AG04450 (cell line): ENCODE data around the gene CASP2. TPM values are rescaled to one million over a fixed set of nuclear protein-coding genes. Genes with fewer than 3 reads are reported as not detected.

Experiments used
- CTCF ChIA-PET: fragments of 300-600, 350-600 bp; formaldehyde crosslinking; extraction: SDS; loops from one replicate; lab custom pipeline; 2022; ENCODE audit warnings: antibody characterized with exemption, inconsistent platforms; lab: Charles Lee
- POLR2A ChIA-PET: fragments of 350-600 bp; formaldehyde crosslinking; extraction: SDS; loops from one replicate; lab custom pipeline; 2021; ENCODE audit warnings: antibody characterized with exemption, inconsistent platforms; lab: Yijun Ruan, JAX
- DNase-seq: peaks from one replicate; pipeline ENCODE4 v3.0.0-alpha.2; 2011; ENCODE audit warnings: low read depth, low spot score
- H3K27ac ChIP-seq: one replicate; pipeline ENCODE4 v1.5.1; 2012; ENCODE audit warnings: low read depth, low read length, control low read depth
- H3K27me3 ChIP-seq: one replicate; pipeline ENCODE4 v1.6.0; 2012; ENCODE audit warnings: low read length; ENCODE audit not compliant: control insufficient read depth, insufficient read depth
- H3K4me3 ChIP-seq: 2 replicates; pipeline ENCODE4 v1.5.1; 2011; ENCODE audit warnings: mild to moderate bottlenecking, low read depth, low read length, control low read depth
- H3K9me3 ChIP-seq: 2 replicates; pipeline ENCODE4 v1.5.1; 2012; ENCODE audit warnings: low read length; ENCODE audit not compliant: control insufficient read depth, insufficient read depth
- polyA plus RNA-seq: library from polyadenylated mRNA; depleted of rRNA; stranded (reverse); fragments of >200 nt; gene quantifications from 2 replicates; pipeline ENCODE4 v1.2.3, GENCODE V29; 2011
- TF ChIP-seq, protein P1 (sequence below): IDR thresholded peaks from 2 replicates; pipeline ENCODE4 v1.5.1; 2011; ENCODE audit warnings: low read depth, low read length, control low read depth, inconsistent platforms

The CASP2 gene
- polyA plus RNA-seq, 1 experiment, result 21.8 TPM

DNA sequence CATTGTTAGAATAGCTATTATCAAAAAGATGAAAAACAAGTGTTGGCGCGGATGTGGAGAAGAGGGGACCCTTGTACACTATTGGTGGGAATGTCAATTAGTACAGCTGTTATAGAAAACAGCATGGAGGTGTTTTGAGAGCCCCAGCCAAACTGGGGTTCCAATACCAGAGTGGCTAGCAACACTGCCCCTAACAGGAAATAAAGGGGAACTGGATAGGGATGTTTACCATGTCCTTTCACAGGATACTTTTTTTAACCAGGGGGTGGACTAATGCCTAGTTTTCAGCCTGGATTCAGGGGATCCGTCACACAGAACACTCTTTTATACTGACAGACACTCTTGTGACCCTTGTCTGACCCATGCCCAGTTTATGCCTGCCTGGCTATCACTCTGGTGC, 31.8 kb upstream of the CASP2 start:
- ChIA-PET POLR2A (no interaction called here), CTCF (interaction anchor here (1.4 to 5.0 kb wide), 2 partner anchors 16 to 161 kb away, joined by 3 to 45 read pairs; no protein-coding TSS in a partner anchor)
- no peak for DNase-seq
- H3K4me3 ChIP-seq, result no peak overlapping the region
- no peak overlapping the region for H3K27ac ChIP-seq
- TF ChIP-seq, protein P1, sequence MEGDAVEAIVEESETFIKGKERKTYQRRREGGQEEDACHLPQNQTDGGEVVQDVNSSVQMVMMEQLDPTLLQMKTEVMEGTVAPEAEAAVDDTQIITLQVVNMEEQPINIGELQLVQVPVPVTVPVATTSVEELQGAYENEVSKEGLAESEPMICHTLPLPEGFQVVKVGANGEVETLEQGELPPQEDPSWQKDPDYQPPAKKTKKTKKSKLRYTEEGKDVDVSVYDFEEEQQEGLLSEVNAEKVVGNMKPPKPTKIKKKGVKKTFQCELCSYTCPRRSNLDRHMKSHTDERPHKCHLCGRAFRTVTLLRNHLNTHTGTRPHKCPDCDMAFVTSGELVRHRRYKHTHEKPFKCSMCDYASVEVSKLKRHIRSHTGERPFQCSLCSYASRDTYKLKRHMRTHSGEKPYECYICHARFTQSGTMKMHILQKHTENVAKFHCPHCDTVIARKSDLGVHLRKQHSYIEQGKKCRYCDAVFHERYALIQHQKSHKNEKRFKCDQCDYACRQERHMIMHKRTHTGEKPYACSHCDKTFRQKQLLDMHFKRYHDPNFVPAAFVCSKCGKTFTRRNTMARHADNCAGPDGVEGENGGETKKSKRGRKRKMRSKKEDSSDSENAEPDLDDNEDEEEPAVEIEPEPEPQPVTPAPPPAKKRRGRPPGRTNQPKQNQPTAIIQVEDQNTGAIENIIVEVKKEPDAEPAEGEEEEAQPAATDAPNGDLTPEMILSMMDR, result no peak
- no peaks in the 10 kb centered on the region for H3K27me3 ChIP-seq
- H3K9me3 ChIP-seq, result no peaks in the 10 kb centered on the region

- CTCF ChIA-PET, result interaction anchor here (5.0 kb wide), 1 partner anchor 16 kb away, joined by 45 read pairs; no protein-coding TSS in a partner anchor
- DNase-seq, result no peak
- H3K9me3 ChIP-seq, result no peaks in the 10 kb centered on the region
Observed at GRCh38 chr7:143256932-143257331, 31.2 kb upstream of the CASP2 start.

DNA sequence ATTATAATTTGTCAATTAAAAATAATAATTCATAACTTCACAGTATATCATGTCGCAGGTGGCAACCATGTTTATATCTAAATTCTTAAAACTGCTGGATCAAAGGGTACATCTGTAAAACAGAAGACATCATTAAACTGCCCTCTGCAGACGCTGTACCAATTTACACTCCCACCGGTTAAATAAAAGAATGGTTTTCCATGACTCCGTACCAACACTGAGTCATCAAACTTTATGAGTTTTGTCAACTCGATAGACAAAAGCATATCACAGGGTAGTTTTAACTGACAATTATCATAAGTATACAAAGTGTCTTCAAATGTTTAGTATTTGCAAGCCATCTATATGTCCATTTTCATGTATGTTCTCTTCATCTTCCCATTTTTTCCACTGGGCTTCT, 30.6 kb upstream of the CASP2 start:
- POLR2A ChIA-PET, result no interaction called here
- TF ChIP-seq, protein P1, result no peak
- no peaks in the 10 kb centered on the region for H3K27me3 ChIP-seq
- no peak overlapping the region for H3K4me3 ChIP-seq
- DNase-seq, result no peak
- H3K9me3 ChIP-seq, result no peaks in the 10 kb centered on the region
- no peak overlapping the region for H3K27ac ChIP-seq
- CTCF ChIA-PET, result interaction anchor here (1.8 to 5.0 kb wide), 2 partner anchors 17 to 42 kb away, joined by 6 to 45 read pairs; no protein-coding TSS in a partner anchor

More at GRCh38 chr7:143256932-143257331, 31.2 kb upstream of the CASP2 start:
- TF ChIP-seq, protein P1, result no peak
- Histone ChIP-seq H3K27ac (no peak overlapping the region), H3K27me3 (no peaks in the 10 kb centered on the region), H3K4me3 (no peak overlapping the region)
- POLR2A ChIA-PET, result no interaction called here

DNA sequence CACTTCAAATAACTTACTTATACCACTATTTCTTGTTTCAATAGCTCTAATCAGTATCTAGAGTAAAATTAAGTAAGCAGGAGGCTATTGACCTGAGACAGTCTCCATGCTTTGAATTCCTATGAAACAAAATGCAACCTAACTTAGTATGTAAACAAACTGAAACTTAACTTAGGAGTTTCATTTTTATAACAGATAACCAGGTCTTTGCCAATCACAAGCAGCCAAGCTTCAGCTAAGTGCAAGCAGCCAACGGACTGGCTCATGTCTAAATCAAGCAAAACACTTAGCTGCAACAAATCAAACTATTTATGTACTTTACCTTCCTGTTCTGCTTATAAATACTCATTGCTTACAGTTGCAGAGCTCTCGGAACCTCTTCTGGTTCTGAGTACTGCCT, 29.3 kb upstream of the CASP2 start:
- Histone ChIP-seq H3K27ac (no peak overlapping the region), H3K27me3 (no peaks in the 10 kb centered on the region), H3K9me3 (no peaks in the 10 kb centered on the region; the same call in 1 of the 2 replicates), H3K4me3 (no peak overlapping the region)
- DNase-seq, result no peak
- TF ChIP-seq, protein P1, result no peak
- ChIA-PET POLR2A (no interaction called here), CTCF (interaction anchor here (1.4 to 5.0 kb wide), 3 partner anchors 18 to 158 kb away, joined by 6 to 45 read pairs (median 6); no protein-coding TSS in a partner anchor)

GRCh38 chr7:143259765-143260164, 28.4 kb upstream of the CASP2 start:
- ChIA-PET POLR2A (no interaction called here), CTCF (interaction anchor here (0.7 to 6.7 kb wide), 2 partner anchors 20 to 36 kb away, joined by 6 to 57 read pairs; no protein-coding TSS in a partner anchor)
- Histone ChIP-seq H3K27me3 (no peaks in the 10 kb centered on the region), H3K27ac (no peak overlapping the region), H3K9me3 (no peaks in the 10 kb centered on the region; the same call in 1 of the 2 replicates), H3K4me3 (no peak overlapping the region)
- DNase-seq, result no peak
- TF ChIP-seq, protein P1, result no peak
